ENCODE results near the gene SPTBN1. TPM values are rescaled to one million over a fixed set of nuclear protein-coding genes. Genes with fewer than 3 reads are reported as not detected.

The SPTBN1 gene
- total RNA-seq, 1 experiment from 2014 or later = 262 TPM

GRCh38 chr2:54606393-54606958 is 150.3 kb downstream of the SPTBN1 start:
- intact Hi-C loops (cut with micrococcal nuclease; ENCODE audit: unreplicated experiment) = no loop called here
- POLR2A ChIA-PET (ENCODE audit: unreplicated experiment) = no interaction called here
- H3K27ac ChIP-seq = no peak overlapping the region

DNA sequence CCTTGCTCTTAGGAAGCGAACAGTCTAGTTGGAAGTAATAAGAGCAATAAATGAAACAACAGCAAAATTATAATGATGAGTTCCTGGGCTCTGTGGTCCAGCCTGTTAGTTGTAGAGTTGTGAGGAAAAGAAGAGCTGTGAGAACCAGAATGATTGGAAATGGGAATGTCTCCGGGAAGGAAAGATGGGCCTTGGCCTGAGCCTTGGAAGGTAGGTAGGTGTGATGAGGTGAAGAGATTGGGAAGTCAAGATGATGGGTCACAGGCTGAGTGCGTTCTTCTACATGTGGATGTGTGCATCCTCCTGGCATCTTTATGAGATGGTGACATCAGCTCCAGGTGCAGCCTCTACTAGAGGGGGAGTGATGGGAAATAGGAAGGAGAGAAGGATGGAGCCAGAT is 152.1 kb downstream of the SPTBN1 start:
- Histone ChIP-seq H3K27ac (no peak overlapping the region), H3K9me2 (ENCODE audit: insufficient read depth) (no peaks in the 10 kb centered on the region), H3K4me2 (no peak overlapping the region), H3K36me3 (ENCODE audit: low read depth) (peaks cover 22% of the 10 kb centered on the region; the same call in 1 of the 2 replicates), H4K20me1 (ENCODE audit: insufficient read depth) (peaks cover 30% of the 10 kb centered on the region), H3K9me3 (ENCODE audit: insufficient read depth, low read depth) (no peaks in the 10 kb centered on the region), H2AFZ (no peak overlapping the region), H3K79me2 (ENCODE audit: low read depth) (peaks cover 100% of the 10 kb centered on the region), H3K4me1 (replicated peaks; ENCODE audit: insufficient read depth) (peaks cover 9% of the 10 kb centered on the region), H3K27me3 (ENCODE audit: insufficient read depth, low read depth) (no peaks in the 10 kb centered on the region), H3F3A (ENCODE audit: insufficient read depth, low read depth) (0 out of 2 replicates have a peak, but pooled peaks cover 9% of the 10 kb centered on the region), H3K4me3 (no peak overlapping the region)
- ChIA-PET CTCF (no interaction called here), POLR2A (ENCODE audit: unreplicated experiment) (no interaction called here)
- no peak for DNase-seq
- intact Hi-C loops (cut with micrococcal nuclease; ENCODE audit: unreplicated experiment) = no loop called here
- TF ChIP-seq EZH2 (IDR thresholded peaks at IDR 0.05; ENCODE audit: low read depth) (no peak), CTCF (conservative IDR thresholded peaks at IDR 0.05) (no peak)
- no TSS peak for BruUV-seq (replicated peaks)

More at GRCh38 chr2:54606393-54606958, 150.3 kb downstream of the SPTBN1 start:
- CTCF ChIA-PET = interaction anchor here (0.6 kb wide), 1 partner anchor 8 kb away, joined by 5 read pairs; no protein-coding TSS in a partner anchor
- Histone ChIP-seq H3K4me3 (no peak overlapping the region), H3F3A (ENCODE audit: insufficient read depth, low read depth) (no peaks in the 10 kb centered on the region), H3K9me2 (ENCODE audit: insufficient read depth) (no peaks in the 10 kb centered on the region), H3K4me1 (replicated peaks; ENCODE audit: insufficient read depth) (no peaks in the 10 kb centered on the region), H3K9me3 (ENCODE audit: insufficient read depth, low read depth) (no peaks in the 10 kb centered on the region), H3K36me3 (ENCODE audit: low read depth) (0 out of 2 replicates have a peak, but pooled peaks cover 4% of the 10 kb centered on the region), H3K4me2 (no peak overlapping the region), H3K79me2 (ENCODE audit: low read depth) (peaks cover 100% of the 10 kb centered on the region), H3K27me3 (ENCODE audit: insufficient read depth, low read depth) (no peaks in the 10 kb centered on the region), H2AFZ (no peak overlapping the region), H4K20me1 (ENCODE audit: insufficient read depth) (peaks cover 30% of the 10 kb centered on the region)
- TF ChIP-seq CTCF (conservative IDR thresholded peaks at IDR 0.05) (no peak), EZH2 (IDR thresholded peaks at IDR 0.05; ENCODE audit: low read depth) (no peak)
- no peak for DNase-seq
- no TSS peak for BruUV-seq (replicated peaks)

- no peak for TF ChIP-seq CTCF (conservative IDR thresholded peaks at IDR 0.05)
- no peak for TF ChIP-seq EZH2 (IDR thresholded peaks at IDR 0.05; ENCODE audit: low read depth)
- Histone ChIP-seq H3K4me3 (no peak overlapping the region), H4K20me1 (ENCODE audit: insufficient read depth) (peaks cover 30% of the 10 kb centered on the region), H3K27ac (no peak overlapping the region), H3K36me3 (ENCODE audit: low read depth) (peaks cover 22% of the 10 kb centered on the region), H3K79me2 (ENCODE audit: low read depth) (peaks cover 96% of the 10 kb centered on the region), H3K9me3 (ENCODE audit: insufficient read depth, low read depth) (no peaks in the 10 kb centered on the region), H3K27me3 (ENCODE audit: insufficient read depth, low read depth) (no peaks in the 10 kb centered on the region), H3K4me1 (replicated peaks; ENCODE audit: insufficient read depth) (peaks cover 18% of the 10 kb centered on the region), H3K4me2 (no peak overlapping the region), H2AFZ (no peak overlapping the region), H3K9me2 (ENCODE audit: insufficient read depth) (no peaks in the 10 kb centered on the region), H3F3A (ENCODE audit: insufficient read depth, low read depth) (0 out of 2 replicates have a peak, but pooled peaks cover 14% of the 10 kb centered on the region)
- ChIA-PET CTCF (no interaction called here), POLR2A (ENCODE audit: unreplicated experiment) (interaction anchor here (0.6 kb wide), 1 partner anchor 85 kb away, joined by 5 read pairs; no protein-coding TSS in a partner anchor)
- no TSS peak for BruUV-seq (replicated peaks)
- DNase-seq = no peak
- intact Hi-C loops (cut with micrococcal nuclease; ENCODE audit: unreplicated experiment) = no loop called here
Observed at GRCh38 chr2:54609241-54609640, 153.1 kb downstream of the SPTBN1 start.

Measured in PC-9 (cell line).